ENCODE results near the gene TTC9.

DNA sequence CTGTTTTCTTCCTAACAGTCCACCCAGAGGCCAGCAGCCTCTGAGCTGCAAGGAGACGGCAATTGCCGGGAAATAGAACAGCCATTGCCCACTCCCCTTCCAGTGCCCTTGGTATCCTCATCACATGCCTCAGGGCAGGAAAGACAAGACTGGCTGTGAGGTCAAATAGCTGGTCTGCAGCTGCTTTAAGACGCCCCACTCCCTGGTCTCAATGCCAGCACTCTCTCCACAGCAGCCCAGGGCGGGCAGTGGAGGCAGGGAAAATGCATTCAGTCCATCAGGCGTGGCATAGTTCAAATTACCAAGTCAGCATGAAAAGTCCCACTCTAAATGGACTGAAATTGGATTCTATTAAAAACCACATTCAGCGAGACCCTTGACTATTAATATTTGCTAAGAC, 35.6 kb downstream of the TTC9 start:
- TF ChIP-seq, protein P1, sequence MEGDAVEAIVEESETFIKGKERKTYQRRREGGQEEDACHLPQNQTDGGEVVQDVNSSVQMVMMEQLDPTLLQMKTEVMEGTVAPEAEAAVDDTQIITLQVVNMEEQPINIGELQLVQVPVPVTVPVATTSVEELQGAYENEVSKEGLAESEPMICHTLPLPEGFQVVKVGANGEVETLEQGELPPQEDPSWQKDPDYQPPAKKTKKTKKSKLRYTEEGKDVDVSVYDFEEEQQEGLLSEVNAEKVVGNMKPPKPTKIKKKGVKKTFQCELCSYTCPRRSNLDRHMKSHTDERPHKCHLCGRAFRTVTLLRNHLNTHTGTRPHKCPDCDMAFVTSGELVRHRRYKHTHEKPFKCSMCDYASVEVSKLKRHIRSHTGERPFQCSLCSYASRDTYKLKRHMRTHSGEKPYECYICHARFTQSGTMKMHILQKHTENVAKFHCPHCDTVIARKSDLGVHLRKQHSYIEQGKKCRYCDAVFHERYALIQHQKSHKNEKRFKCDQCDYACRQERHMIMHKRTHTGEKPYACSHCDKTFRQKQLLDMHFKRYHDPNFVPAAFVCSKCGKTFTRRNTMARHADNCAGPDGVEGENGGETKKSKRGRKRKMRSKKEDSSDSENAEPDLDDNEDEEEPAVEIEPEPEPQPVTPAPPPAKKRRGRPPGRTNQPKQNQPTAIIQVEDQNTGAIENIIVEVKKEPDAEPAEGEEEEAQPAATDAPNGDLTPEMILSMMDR (conservative IDR thresholded peaks at IDR 0.05; ENCODE audit: low read depth, low read length), result no peak
- TF ChIP-seq EZH2 (IDR thresholded peaks at IDR 0.05; ENCODE audit: borderline replicate concordance, low read depth, low read length, poor library complexity, severe bottlenecking), result no peak

Measured in A673 (cell line).